GM18868 (cell line): ENCODE results near the gene TCP1.
"Not testable (repeated sequence)": the region's sequence is repeated elsewhere in the genome, so short reads cannot be mapped to it uniquely, and the experiment has no call there.

Experiments used
- ATAC-seq: cut with Tn5 transposase; IDR thresholded peaks from one replicate; pipeline ENCODE4 v1.9.1; 2021; ENCODE audit warnings: mild to moderate bottlenecking, moderate library complexity; ENCODE audit not compliant: unreplicated experiment

TCP1 gene

DNA sequence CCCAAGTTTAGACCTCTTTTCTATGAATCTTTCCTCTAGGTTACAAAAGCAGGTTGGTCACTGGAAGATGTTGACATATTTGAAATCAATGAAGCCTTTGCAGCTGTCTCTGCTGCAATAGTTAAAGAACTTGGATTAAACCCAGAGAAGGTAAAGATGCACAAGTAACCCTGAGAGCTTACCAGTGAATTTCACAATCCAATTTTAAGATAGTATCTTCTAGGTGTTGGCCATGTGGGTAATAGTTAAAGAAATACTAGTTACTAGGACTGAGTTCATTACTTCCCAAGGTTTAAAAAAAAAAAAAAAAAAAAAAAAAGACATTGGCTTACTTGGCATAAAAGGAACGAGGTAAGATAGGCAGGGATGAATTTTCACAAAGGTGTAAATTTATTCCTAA, 11.3 kb downstream of the TCP1 start:
- ATAC-seq = no peak

DNA sequence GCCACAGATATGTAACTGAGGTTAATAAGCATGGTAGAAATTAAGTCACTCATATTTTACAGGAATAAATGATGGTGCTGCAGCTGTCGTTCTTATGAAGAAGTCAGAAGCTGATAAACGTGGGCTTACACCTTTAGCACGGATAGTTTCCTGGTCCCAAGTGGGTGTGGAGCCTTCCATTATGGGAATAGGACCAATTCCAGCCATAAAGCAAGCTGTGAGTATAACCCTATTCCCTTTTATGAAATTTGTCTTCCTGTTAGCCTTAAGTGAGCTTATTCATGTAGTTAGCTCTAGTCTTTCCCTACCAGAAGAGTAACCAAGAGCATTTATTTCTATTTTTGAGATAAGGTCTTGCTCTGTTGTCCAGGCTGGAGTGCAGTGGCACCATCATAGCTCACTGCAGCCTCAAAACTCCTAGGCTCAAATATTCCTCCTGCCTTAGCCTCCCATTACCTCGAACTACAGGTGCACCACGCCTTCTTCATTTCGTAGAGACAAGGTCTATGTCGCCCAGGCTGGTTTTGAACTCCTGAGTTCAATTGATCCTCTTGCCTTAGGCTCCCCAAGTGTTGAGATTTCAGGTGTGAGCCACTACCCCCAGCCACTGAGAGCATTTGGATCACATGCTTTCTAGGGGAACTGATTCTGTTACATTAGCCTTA, 12.0 kb downstream of the TCP1 start:
- ATAC-seq = no peak

DNA sequence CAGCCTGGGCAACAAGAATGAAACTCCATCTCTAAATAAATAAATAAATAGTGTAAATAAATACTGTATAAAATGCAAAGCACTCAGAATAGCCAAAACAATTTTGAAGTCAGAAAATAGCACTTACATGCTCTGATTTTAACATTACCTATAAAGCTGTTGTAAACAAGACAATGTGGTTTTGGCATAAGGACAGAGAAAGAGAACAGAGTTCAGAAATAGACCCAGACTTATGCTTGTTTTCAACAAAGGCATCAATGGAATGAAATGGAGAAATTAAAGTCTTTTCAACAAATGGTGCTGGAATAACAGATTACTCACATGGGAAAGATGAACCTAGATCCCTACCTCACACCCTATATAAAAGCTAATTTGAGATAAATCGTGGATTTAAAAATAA, 17.2 kb downstream of the TCP1 start:
- ATAC-seq = no peak

DNA sequence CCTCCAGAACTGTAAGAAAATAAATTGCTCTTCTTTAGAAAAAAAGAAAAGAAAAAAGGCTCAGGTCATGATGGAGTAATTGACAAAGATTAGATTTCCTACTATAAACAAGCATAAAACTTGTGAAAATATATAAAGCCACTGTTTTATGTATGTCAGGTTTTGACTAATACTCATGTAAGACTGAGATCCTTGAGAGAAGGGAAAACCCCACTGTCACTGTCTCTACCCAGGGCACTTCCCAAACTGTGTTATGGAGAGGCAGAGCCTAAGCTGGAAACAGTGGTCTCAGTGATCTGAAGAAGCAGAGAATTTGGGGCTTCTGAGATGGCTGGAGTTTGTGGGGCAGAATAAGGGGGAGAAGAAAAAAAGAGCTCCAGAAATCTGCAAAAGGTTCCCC, 19.9 kb downstream of the TCP1 start:
- no peak for ATAC-seq

- no peak for ATAC-seq
Measured at GRCh38 chr6:159766906-159767305, 22.5 kb downstream of the TCP1 start.

GRCh38 chr6:159762681-159763293, 26.6 kb downstream of the TCP1 start:
- no peak for ATAC-seq

GRCh38 chr6:159761873-159762680, 27.3 kb downstream of the TCP1 start, which contains the start of gene ACAT2:
ACAT2 (plus strand) TSS chr6:159762045; CDS start chr6:159762088, 43 bp downstream.
- ATAC-seq = peak; percentile 96

- peak; percentile 2 for ATAC-seq
Measured at GRCh38 chr6:159761129-159761872, 28.1 kb downstream of the TCP1 start.

GRCh38 chr6:159760602-159761057, 28.8 kb downstream of the TCP1 start:
- ATAC-seq = no peak

GRCh38 chr6:159759645-159760044, 29.8 kb downstream of the TCP1 start:
- ATAC-seq = no peak

DNA sequence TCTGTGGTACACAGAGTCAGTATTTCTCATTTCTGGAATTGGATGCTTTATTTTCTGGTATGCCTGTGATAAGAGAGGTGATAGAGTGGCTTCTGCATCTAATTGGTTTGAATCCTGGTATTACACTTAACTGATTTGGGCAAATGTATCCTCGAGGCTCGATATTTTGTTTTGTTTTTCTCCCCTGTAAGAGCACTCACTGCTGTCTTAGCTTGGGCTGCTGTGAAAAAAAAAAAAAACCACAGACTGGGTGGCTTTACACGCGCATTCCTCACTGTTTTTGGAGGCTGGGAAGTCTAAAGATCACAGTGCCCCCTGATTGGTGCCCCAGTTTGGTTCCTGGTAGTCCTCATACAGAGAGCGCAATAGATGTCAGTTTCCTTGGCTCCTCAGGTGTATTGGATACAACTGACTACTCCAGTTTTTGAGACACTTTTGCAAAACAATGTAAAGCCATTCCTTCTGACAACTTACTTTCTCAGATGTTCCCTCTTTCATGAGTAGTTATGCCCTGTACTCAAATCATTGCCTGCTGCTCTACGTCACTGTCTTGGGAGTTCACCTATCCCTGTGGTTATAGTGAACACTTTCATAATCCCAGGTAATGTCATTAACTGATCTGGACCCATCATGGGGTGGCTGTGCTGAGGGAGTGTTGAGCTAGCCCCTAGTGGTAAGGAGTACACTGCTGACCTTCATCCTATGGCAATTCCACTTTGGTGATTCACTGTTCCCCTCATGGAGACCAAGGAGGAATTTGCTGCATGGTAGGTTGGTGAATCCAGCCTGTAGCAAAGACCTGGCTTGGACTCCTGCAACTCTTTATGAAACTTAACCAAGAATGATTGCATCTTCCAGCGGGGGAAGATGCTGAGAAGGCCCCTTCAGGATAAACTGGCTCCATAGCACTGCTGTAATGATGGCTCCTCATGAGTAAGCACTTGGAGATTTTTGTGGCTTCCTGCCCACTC, 31.1 kb downstream of the TCP1 start:
- ATAC-seq = no peak

- ATAC-seq = no peak
Measured at GRCh38 chr6:159756508-159756907, 32.9 kb downstream of the TCP1 start.

DNA sequence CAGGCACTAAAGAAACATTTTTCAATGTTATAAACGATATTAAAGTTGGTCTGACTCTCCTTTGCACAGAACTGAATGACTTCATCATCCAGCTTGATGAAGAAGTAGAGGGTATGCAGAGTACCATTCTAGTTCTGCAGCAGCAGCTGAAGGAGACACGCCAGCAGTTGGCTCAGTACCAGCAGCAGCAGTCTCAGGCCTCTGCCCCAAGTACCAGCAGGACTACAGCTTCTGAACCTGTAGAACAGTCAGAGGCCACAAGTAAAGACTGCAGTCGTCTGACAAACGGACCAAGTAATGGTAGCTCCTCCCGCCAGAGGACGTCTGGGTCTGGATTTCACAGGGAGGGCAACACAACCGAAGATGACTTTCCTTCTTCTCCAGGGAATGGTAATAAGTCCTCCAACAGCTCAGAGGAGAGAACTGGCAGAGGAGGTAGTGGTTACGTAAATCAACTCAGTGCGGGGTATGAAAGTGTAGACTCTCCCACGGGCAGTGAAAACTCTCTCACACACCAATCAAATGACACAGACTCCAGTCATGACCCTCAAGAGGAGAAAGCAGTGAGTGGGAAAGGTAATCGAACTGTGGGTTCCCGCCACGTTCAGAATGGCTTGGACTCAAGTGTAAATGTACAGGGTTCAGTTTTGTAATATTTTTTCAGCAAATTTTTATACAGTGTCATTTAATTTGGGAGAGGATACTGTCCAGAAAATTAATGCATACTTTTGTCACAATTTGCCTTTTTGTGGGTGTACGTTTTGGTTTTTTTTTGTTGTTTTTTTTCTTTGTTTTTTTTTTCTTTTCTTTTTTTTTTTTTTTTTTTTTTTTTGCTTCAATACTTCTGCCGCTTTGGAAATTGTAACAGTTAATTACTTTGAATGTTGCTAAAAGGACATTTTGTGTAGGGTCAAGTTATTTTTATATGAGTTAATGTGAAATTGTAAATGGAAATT, 34.2 kb downstream of the TCP1 start:
- no peak for ATAC-seq

DNA sequence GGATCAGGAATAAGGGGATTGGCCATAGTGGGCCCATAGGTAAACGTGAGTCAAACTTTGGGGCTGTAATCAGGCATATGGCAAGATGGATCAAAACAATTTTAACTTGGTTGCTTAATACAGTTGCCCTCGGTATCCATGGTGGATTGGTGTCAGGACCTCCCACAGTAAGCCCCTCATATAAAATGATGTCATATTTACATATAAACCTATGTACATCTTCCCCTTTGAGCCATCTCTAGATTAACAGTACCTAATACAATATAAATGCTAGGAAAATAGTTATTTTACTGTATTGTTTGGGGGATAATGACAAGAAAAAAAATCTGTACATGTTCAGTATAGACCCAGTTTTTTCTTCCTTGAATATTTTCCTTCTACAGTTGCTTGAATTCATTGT, 35.0 kb downstream of the TCP1 start:
- ATAC-seq = no peak

- no peak for ATAC-seq
Measured at GRCh38 chr6:159753081-159753872, 36.1 kb downstream of the TCP1 start.

- no peak for ATAC-seq
Measured at GRCh38 chr6:159751448-159751847, 38.0 kb downstream of the TCP1 start.

- not testable (repeated sequence) for ATAC-seq
Measured at GRCh38 chr6:159748127-159748526, 41.3 kb downstream of the TCP1 start.

DNA sequence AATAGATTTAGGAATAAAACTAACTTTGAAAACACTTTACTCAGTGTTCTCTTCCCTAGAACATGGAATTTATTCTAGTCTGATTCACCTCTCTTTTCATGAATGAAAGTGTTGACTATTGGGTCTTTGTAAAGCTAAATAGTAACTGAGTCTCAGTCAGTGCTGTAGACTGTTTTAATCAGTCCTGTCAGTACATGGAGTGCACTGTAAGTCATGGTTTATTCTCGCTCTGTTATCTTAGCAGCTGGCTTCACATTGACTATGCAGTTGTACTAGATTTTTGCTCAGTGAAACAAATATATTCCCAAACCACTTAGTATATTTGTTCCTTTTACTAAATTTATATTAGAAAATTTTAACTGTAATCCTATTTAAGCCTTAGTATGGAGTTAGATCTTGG, 42.6 kb downstream of the TCP1 start:
- ATAC-seq = no peak
